Keratinocyte (primary cell): ENCODE data around the gene JAG2.

Experiments
- CTCF ChIP-seq, 3 experiments: IDR thresholded peaks in 1 of 3; conservative IDR thresholded peaks in 1 of 3; optimal IDR thresholded peaks in 1 of 3; 2 replicates in 2 of 3; 3 replicates in 1 of 3; pipeline versions ENCODE3 to v1.5.1; 2011; ENCODE audit warnings: low read length in 3 of 3, mild to moderate bottlenecking in 3 of 3, moderate library complexity in 2 of 3, control low read depth in 1 of 3, inconsistent platforms in 1 of 3; ENCODE audit not compliant: insufficient read depth in 2 of 3; ENCODE audit errors: extremely low read depth in 1 of 3
- EZH2 ChIP-seq: IDR thresholded peaks from one replicate; pipeline ENCODE4 v1.6.1; 2012; ENCODE audit warnings: inconsistent platforms, mild to moderate bottlenecking, low read length, moderate library complexity

- TF ChIP-seq CTCF (optimal IDR thresholded peaks at IDR 0.05 in 1 of 3, IDR thresholded peaks at IDR 0.05 in 1 of 3, conservative IDR thresholded peaks at IDR 0.05 in 1 of 3; ENCODE audit: extremely low read depth in 1 of 3, insufficient read depth in 2 of 3, low read length in 3 of 3) = no peak
- no peak for TF ChIP-seq EZH2
Observed at GRCh38 chr14:105124823-105125222, 43.8 kb downstream of the JAG2 start.
